HL-60/S4 treated with retinoic acid at 250 ng/mL for 4 days and 3 days (cell line): ENCODE data around the gene TPBGL.

Source experiments
- in situ Hi-C: fragments of 300-500 bp; cut with MboI; formaldehyde crosslinking; loops from 2 replicates; pipeline ENCODE4 v1.7.0; 2022; ENCODE audit warnings: low sequenced_read_pairs

The TPBGL gene

DNA sequence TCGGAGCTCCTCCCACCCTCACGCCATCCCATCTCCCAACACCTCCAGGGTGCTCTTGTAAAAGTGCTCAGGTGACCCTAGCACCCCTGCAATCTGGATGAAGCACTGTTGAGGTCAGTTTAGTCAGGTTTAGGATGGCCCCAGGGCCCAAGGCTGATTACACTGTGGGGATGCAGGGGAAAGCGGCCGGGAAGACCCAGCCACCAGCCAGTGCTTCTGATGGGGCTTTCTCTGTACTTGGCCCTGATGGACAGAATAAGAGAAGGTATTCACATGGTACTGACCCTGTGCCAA lies 28.7 kb downstream of the TPBGL start:
- in situ Hi-C loops: no loop called here

DNA sequence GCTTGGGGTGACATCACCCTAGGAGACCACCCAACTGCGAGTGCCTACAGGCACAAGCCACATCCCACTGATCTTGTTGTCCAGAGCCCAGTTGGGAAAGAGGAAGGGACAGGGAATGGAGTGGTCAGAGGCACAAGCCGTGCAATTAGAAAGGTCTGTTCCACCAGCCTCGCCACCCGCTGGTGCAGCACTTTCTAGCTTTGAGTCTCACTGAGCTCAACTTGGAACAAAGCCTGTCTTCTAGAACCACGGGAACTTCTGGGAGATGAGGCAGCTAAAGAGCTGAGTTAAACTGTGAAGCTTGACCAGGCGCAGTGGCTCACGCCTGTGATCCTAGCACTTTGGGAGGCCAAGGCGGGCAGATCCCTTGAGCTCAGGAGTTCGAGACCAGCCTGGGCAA lies 29.3 kb downstream of the TPBGL start:
- in situ Hi-C loops: loop anchor here (10.0 kb wide), 1 partner anchor 115 kb away; no protein-coding TSS in a partner anchor

DNA sequence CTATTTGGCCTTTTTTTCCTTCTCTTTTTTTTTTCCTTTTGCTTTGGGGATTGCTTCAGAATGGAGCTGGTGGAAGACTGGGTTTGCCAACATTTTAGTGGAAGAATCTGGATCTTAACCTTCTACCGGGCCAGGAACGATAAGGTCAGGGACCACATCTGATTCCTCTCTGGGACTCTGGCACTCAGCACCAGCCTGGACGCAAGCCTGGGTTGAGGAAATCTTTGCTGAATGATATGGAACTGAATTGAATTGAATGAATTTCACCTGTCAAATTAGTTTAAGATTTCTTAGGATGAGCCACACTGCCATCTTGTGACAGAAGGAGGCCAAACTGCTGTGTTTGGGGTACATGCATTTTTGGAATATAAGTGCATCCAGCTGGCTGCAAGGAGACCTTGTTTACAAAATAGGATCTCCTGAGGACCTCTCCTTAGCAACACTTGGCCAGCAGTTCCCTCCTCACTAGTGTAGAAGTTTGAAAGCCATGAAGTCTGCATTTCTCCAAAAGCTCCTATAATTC lies 30.4 kb downstream of the TPBGL start:
- in situ Hi-C loops: loop anchor here (10.0 kb wide), 1 partner anchor 114 kb away; no protein-coding TSS in a partner anchor

DNA sequence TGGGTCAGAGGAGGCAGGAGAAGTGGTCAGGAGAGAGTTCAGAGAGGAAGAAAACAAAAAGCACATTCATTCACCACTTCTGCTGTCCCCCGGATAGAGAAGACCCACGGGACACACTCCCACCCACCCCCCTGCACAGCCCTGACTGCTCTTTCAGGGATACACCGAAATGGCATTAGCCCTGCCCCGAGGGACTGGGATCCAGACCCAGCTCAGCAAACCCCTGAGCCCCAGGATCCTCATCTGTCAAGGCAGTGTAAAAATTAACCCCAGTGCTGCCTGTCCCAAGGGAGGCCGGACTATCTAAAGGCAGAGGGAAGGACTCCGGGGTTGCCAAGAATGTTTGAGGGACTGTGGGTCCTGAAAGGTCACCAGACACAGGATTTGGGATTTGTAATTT lies 31.2 kb downstream of the TPBGL start:
- in situ Hi-C loops: loop anchor here (10.0 kb wide), 1 partner anchor 113 kb away; no protein-coding TSS in a partner anchor

DNA sequence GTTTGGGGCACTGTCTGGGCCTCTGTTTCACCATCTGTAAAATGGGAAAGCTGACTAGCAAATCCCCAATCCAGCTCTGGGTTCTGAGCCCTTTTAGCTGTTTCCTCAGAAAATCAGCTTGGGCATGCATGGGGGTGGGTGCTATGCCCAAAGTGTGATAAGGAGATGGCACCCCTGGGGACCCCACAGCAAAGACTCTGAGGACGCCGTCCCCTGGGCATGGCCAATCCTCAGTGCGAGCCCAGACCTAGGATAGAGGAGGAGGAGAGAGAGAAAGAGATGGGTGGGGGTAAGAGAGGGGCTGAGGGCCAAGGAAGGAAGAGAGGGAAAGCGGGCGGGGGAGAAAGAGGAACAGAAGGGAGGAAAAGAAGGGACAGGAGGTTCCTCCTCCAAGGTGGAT lies 31.8 kb downstream of the TPBGL start:
- in situ Hi-C loops: loop anchor here (10.0 kb wide), 1 partner anchor 112 kb away; no protein-coding TSS in a partner anchor

DNA sequence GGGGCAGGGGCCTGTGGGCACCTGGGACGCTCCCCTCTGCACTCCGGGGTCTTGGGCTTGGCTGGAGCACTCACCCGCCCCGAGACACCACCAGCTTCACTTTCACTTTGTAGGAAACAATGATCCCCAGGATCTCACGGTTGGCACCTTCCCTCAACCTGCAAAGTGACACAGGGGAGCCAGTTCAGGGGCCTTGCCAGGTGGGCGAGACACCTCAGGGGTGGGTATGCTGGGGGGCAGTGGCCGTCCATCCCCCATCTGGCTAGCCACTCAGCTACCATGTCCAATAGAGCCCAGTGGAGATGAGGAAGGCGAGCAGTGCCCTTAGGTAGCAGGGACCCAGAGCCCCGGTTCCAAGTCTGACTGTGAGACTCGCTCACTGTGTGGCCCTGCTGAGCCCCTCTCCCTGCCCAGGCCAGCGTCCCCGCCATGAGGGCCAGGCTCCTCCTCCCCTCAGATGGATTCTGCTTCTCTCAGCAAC lies 32.3 kb downstream of the TPBGL start:
- in situ Hi-C loops: loop anchor here (10.0 kb wide), 1 partner anchor 112 kb away; no protein-coding TSS in a partner anchor

DNA sequence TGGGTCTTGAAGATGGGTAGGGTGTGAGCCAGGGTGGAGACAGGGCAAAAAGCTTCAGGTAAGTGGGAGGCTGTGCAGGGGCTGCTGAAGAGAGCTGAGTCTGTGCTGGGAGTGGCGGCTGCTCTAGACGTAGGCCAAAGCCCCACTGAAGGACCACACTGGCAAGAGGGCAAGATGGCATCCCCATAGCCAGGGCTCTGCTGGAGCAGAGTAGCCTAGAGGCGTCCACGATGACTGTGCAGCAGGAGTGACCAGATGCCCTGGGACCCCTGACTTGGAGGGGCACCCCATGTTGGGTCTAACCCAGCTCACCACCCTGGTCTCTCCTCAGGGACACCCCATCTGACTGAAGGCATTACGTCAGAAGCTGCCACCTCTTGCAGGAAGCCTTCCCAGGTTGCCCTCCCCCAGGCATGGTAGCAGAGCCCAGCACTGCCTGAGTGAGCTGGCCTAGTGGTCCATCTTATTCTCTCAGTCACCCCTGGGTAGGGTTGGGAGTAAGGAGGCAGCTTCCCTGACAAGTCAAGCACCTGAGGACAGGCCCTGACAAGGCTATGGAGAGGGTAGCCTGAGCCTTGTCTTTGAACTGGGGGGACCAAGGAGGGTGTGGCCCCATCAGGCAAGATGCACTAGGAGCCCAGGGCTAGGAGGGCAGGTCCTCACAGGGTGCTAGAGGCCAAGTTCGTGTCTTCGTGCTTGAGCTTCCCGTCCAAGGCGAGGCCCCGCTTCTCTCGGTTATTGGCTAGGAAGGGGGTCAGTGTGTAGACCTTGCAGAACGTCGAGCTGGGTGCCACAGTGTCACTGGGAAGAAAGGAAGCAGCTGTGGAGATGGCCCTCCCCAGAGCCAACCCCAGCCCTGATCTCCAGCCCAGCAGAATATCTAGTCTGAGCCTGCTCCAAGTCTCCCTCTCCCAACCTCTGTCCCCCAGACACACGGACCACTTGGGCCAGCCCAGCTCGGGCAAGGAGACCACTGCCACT lies 33.1 kb downstream of the TPBGL start:
- in situ Hi-C loops: loop anchor here (10.0 kb wide), 1 partner anchor 111 kb away; no protein-coding TSS in a partner anchor

DNA sequence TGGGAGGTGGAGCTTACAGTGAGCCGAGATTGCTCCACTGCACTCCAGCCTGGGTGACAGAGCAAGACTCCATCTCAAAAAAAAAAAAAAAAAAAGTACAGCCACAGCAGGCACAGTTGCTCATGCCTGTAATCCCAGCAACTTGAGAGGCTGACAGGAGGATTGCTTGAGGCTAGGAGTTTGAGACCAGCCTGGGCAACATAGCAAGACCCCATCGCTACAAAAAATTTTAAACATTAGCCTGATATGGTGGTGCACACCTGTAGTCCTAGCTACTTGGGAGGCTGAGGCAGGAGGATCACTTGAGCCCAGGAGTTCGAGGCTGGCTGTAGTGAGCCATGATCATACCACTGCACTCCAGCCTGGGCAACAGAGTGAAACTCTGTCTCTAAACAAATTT lies 34.1 kb downstream of the TPBGL start:
- in situ Hi-C loops: loop anchor here (10.0 to 25.0 kb wide), 2 partner anchors 110 to 263 kb away; partner anchors contain the start of gene GDPD5

DNA sequence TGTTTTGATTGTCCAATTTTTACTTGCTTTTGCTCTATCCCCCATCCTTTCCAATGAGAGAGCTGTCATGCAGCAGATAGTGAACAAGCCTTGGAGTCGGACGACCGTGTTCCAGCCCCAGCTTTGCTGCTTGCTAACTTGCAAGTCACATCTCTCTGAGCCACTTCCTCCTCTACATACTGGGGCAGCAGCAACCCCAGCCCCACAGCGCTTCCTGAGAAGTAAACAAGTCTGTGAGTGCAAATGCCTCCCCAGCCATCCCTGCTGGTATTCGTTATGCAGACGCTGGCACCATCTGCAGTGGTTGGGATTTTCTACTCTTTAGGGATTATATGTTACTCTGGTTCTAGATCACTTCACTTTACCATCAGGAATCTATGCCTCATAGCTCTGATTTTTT lies 35.0 kb downstream of the TPBGL start:
- in situ Hi-C loops: loop anchor here (10.0 to 25.0 kb wide), 2 partner anchors 109 to 262 kb away; partner anchors contain the start of gene GDPD5

DNA sequence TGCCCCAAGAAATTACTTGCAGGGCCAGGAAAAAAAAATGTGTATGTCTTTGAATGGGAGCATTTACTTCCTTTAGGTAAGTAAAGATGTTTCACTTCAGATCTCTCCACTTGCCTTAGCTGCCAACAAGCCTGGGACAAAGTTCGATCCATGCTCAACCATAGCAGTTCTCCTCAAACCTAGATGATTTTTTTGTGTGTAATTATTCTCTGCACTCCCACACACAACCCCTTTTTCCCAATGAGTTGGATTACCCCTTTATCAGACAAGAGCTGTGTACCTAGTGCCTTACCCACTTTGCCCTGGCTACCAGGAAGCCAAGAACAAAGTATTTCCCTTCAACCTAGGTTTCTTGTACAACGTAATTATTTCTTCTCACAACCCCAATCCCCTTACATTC lies 35.6 kb downstream of the TPBGL start:
- in situ Hi-C loops: loop anchor here (10.0 to 25.0 kb wide), 2 partner anchors 109 to 261 kb away; partner anchors contain the start of gene GDPD5

DNA sequence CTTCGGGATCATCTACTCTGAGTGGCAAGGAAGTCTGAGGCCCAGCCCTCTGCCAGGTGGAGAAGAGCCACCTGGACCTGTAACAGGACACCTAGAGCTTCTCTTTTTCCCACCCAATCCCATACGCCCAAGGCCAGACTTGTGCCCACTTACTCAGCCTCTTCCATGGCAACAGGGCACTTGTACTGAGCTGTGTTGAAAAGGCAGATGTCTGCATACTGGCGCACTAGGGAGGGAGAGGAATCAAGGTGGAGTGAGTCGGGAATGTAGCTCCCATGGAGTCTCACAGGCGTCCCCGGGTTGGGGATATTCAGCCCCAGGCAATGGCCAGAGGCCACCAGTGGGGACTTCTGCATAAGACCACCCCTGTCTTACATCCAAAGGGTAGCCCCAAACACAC lies 36.1 kb downstream of the TPBGL start:
- in situ Hi-C loops: loop anchor here (10.0 to 25.0 kb wide), 2 partner anchors 108 to 261 kb away; partner anchors contain the start of gene GDPD5

DNA sequence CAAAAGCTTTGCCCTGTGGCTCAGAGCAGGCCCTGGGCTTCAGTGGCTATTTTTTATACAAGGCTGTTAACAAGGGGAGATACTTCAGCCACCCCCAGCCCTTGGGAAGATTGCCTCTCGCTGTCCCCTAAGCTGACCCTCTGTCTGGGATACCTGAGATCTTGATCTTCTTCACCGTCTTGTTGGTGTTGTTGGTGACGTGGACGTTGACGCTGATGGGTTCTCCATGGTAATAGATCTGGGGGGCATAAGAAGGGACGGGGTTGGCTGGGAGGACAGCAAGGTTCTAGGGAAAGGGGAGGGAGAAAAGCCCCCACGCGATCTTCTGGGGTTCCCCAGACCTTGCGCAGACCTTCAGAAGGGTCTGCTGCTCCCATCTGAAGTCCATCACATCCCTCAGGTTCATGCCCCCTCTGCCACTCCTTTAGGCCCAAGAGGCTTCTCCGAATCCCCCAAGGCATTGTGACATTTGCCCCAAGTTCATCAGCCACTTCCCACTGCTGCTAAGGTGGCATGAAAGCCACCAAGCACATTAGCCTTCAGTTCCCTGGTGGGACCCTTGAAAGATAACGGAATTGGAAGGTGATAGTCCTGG lies 36.7 kb downstream of the TPBGL start:
- in situ Hi-C loops: loop anchor here (10.0 to 25.0 kb wide), 2 partner anchors 107 to 260 kb away; partner anchors contain the start of gene GDPD5

DNA sequence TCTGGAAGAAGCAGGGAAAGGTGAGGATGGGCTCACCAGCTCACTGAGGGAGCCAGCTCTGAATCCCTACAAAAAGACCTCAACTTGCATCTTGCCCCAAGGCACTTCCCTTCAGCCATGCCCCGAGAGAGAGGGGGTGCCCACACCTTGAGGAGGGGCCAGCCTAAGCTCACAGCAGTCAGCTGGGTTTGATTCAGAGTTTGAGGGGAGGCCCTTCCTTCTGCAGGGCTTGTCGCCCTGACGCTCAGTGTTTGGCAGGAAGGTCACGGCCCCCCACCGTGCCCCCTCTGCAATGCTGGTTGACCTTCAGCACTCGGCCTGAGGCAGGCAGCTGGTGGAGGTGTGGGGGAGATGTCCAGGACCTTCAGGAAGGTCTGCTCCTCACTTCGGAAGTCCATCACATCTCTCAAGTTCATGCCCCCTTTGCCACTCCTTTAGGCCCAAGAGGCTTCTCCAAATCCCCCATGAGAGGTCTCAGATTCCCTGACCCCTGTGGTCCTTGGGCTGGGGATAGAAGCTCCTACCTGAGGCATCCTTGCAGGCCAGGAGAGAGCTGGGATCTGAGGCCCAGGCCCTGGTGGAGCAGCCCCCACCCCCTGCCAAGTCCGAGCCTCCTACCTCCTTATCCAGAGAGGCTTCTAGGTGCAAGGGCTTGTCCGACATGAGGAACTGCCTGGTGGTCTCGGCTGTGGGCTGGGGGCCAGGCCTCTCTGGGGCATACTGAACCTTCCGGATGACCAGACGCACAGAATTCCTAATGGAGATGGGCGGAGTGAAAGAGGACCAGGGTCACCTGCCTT lies 37.6 kb downstream of the TPBGL start:
- in situ Hi-C loops: loop anchor here (10.0 to 25.0 kb wide), 2 partner anchors 107 to 259 kb away; partner anchors contain the start of gene GDPD5

DNA sequence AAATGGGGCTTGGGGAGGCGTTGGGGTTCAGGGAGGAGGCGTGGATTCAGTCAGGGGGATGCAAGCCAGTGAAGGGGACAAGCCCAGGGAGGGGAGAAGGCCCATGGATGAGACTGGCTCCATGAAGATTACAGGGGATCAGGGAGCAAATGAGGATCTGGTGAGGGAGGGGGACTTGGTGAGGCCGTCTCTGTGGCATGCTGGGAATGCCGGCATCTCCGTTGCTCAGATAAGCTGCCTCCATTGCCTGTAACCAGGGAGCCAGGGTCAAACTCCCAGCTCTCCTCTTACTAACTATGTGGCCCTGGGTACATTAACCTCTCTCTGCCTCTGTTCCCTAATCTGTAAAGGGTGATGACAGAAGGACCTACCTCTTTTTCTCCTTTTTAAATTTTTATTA lies 38.7 kb downstream of the TPBGL start:
- in situ Hi-C loops: loop anchor here (10.0 to 25.0 kb wide), 2 partner anchors 106 to 258 kb away; partner anchors contain the start of gene GDPD5

DNA sequence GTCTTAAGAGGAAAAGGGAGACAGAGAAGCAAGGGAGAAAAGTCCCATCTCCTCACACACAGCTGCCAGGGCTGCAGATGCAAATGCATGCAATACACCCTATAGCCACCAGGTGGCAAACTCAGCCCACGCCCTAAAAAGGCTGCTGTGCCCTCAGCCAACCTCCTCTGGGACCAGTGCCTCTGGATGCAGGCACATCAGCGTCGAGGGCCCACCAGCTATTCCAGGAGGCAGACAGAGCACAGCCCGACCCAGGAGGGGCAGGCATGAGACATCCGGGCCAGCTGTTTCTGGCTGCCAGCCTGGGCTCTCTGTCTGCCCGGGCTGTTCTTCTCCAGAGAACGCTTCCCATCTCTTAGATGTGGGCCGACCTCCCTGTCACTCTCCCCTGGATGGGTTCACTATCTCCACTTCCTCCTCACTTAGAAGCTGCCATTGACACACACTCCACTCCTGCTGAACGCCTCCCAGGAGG lies 39.7 kb downstream of the TPBGL start:
- in situ Hi-C loops: loop anchor here (25.0 kb wide), 1 partner anchor 257 kb away; the partner anchor contains the start of gene GDPD5

DNA sequence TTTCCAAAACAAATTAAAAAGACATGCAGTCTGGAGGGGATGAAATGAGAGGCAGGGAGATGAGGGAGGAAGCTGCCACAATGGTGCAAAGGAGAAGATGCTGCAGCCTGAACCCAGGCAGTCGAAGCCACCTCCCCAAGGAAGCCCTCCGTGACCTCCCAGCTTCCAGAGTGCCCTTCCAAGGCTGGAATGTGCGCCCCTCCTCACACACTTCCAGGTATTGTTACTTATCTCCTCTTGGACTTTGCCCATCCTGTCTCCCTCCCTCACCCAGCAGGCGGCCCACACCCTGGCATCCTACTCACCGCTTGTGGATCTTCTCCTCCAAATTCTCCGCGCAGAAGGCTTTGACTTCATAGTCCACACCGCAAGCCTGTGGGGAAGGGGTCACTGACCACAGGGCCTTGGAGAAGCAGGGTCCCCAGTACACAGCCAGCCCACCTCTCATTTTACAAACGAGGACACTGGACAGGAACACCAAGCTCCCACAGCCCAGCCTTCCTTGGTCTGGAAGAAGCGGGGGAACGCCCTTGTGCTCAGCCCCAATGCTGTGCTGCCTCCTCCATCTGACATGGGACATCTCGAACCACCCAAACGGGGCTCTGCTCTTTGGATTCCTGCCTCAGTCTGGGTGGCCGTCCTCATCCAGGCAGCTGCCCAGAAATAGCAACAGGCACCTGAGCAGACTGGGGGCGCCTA lies 40.3 kb downstream of the TPBGL start:
- in situ Hi-C loops: loop anchor here (25.0 kb wide), 1 partner anchor 256 kb away; the partner anchor contains the start of gene GDPD5

DNA sequence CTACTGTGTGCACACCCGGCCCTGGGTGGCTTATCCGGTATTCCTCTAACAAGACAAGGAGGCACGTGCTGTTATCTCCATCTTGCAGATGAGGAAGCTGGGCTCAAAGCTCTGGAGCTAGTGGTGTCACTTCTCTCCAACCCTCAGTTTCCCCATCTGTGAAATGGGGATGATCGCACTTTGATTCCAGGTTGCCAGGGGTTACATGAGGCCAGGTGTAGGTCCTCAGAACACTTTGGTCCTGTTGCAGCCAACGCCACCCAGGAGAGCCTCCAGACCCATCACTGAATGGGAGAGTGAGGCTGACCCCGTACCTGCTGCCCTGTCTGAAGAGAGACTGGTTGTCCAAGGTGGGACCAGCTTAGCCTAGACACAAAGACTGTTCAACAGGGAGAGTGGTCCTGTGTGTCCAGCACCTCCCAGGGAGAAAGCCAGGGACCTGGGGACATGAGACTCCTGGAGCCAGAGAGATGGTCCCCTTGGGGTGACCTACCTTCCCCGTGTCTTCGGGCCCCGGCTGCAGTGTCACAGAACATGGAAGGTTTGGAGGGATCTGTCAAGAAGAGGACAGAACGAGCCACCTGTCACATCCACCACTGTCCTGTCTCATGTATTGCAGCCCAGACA lies 41.0 kb downstream of the TPBGL start:
- in situ Hi-C loops: loop anchor here (25.0 kb wide), 1 partner anchor 256 kb away; the partner anchor contains the start of gene GDPD5

DNA sequence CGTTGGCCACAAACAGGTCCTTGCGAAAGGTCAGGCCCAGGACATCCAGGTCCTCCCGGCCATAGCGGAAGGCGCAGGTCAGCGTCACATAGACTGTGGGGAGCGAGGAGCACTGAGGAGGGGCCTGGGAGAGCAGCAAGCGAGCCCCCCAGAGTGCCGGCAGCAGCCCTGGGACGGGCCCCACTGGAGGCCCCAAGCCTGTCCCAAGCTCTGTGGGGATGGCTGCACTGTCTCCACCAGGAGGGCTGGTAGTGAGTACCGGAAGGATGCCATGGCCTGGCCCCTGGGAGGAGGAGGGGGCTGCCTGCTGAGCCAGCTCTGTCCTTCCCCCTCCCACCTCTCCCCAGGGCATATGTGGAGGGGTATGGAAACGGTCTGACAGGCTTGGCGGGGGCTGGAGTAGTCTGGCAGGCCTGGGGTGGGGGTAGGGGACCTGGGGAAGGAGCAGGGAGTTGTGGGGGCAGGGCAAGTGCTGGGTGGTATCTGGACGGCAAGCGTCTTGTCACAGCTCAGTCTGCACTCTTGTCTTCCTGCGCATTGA lies 42.9 kb downstream of the TPBGL start:
- in situ Hi-C loops: loop anchor here (25.0 kb wide), 1 partner anchor 254 kb away; the partner anchor contains the start of gene GDPD5
